Brain pericyte (primary cell): ENCODE measurements around the gene RPS6KA2.

ENCODE experiments used
- DNase-seq: peaks from one replicate; pipeline ENCODE4 v3.0.0-alpha.2; 2012; ENCODE audit warnings: low read depth, low spot score

The RPS6KA2 gene

GRCh38 chr6:166488076-166488685 lies 138.9 kb downstream of the RPS6KA2 start:
- no peak for DNase-seq

- DNase-seq, result no peak
Measured at GRCh38 chr6:166487148-166487547, 139.9 kb downstream of the RPS6KA2 start.

- no peak for DNase-seq
Measured at GRCh38 chr6:166486536-166486880, 140.5 kb downstream of the RPS6KA2 start.

GRCh38 chr6:166485651-166486535 lies 141.2 kb downstream of the RPS6KA2 start:
- DNase-seq, result no peak

GRCh38 chr6:166484863-166485262 lies 142.2 kb downstream of the RPS6KA2 start:
- DNase-seq, result no peak

GRCh38 chr6:166483573-166484250 lies 143.3 kb downstream of the RPS6KA2 start:
- DNase-seq, result no peak

GRCh38 chr6:166483026-166483425 lies 144.0 kb downstream of the RPS6KA2 start:
- DNase-seq, result no peak

GRCh38 chr6:166478782-166479592 lies 148.1 kb downstream of the RPS6KA2 start:
- no peak for DNase-seq

GRCh38 chr6:166477647-166478365 lies 149.2 kb downstream of the RPS6KA2 start:
- DNase-seq, result no peak

GRCh38 chr6:166476634-166477215 lies 150.3 kb downstream of the RPS6KA2 start:
- no peak for DNase-seq

- no peak for DNase-seq
Measured at GRCh38 chr6:166476061-166476591, 150.9 kb downstream of the RPS6KA2 start.

- no peak for DNase-seq
Measured at GRCh38 chr6:166474721-166475565, 152.1 kb downstream of the RPS6KA2 start.

GRCh38 chr6:166473886-166474571 lies 153.0 kb downstream of the RPS6KA2 start:
- DNase-seq, result no peak

- DNase-seq, result no peak
Measured at GRCh38 chr6:166472636-166473035, 154.4 kb downstream of the RPS6KA2 start.

- no peak for DNase-seq
Measured at GRCh38 chr6:166471797-166472260, 155.2 kb downstream of the RPS6KA2 start.

GRCh38 chr6:166470863-166471410 lies 156.1 kb downstream of the RPS6KA2 start:
- no peak for DNase-seq

GRCh38 chr6:166470029-166470862 lies 156.8 kb downstream of the RPS6KA2 start:
- DNase-seq, result no peak
